Activated T-helper 2 cell treated with anti-CD3 and anti-CD28 coated beads, Interferon-gamma antibody, Interleukin-2, Interleukin-4, amounts not matched to agents 10 μg/mL and 5 μg/mL and 100 μg/mL, durations not matched to agents 14 hours and 24 hours and 36 hours (primary cell): ENCODE data around the gene GCK. TPM values are rescaled to one million over a fixed set of nuclear protein-coding genes. Genes with fewer than 3 reads are reported as not detected.
"Not testable (repeated sequence)": the region's sequence is repeated elsewhere in the genome, so short reads cannot be mapped to it uniquely, and the experiment has no call there.

Source experiments
- DNase-seq: peaks from one replicate; pipeline ENCODE4 v3.0.0; 2021; ENCODE audit warnings: low spot score
- H3K27ac Mint-ChIP-seq: one replicate; pipeline ENCODE4 v1.8.0; 2021; ENCODE audit warnings: mixed read lengths
- H3K27me3 Mint-ChIP-seq: one replicate; pipeline ENCODE4 v1.8.0; 2021; ENCODE audit warnings: low read depth, mixed read lengths
- H3K36me3 Mint-ChIP-seq: one replicate; pipeline ENCODE4 v1.8.0; 2021; ENCODE audit warnings: low read depth, mixed read lengths
- H3K4me1 Mint-ChIP-seq: one replicate; pipeline ENCODE4 v1.8.0; 2021; ENCODE audit warnings: low read depth, mixed read lengths
- H3K4me3 Mint-ChIP-seq: one replicate; pipeline ENCODE4 v1.8.0; 2021; ENCODE audit warnings: low read depth, mild to moderate bottlenecking, moderate library complexity, mixed read lengths
- H3K9me3 Mint-ChIP-seq: one replicate; pipeline ENCODE4 v1.8.0; 2021; ENCODE audit warnings: mixed read lengths
- intact Hi-C: fragments of 100-400 bp; cut with micrococcal nuclease; formaldehyde crosslinking; loops from one replicate; pipeline ENCODE4 v1.15.1; 2023
- total RNA-seq: library from RNA; stranded (reverse); gene quantifications from 2 replicates; pipeline ENCODE4 v1.2.3, GENCODE V29; 2022

Gene GCK
- total RNA-seq, 1 donor from 2014 or later: 1.8 TPM

DNA sequence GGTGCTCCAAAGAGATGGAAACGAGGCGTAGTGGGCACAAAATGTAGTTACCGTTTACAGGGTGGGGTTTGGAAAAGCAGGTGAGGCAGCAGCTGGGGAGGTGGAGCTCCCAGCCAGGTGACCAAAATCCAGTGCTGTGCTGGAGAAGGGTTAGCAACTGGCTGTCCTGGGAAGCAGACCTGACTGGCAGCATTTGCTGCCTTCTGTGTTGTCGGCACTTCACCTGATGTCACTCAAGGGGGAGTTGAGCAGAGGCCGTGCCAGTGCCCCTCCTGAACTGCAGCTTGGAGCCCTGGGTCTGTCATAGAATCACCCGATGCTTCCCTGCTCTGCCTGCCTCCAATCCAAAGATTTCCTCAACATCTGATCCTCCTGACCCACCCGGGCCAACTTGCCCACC is 12.8 kb downstream of the GCK start:
- Mint-ChIP-seq H3K27me3 (peaks cover 17% of the 10 kb centered on the region), H3K36me3 (no peaks in the 10 kb centered on the region), H3K4me1 (no peaks in the 10 kb centered on the region), H3K9me3 (no peaks in the 10 kb centered on the region), H3K27ac (no peak overlapping the region), H3K4me3 (no peak overlapping the region)
- intact Hi-C loops: no loop called here
- no peak for DNase-seq

DNA sequence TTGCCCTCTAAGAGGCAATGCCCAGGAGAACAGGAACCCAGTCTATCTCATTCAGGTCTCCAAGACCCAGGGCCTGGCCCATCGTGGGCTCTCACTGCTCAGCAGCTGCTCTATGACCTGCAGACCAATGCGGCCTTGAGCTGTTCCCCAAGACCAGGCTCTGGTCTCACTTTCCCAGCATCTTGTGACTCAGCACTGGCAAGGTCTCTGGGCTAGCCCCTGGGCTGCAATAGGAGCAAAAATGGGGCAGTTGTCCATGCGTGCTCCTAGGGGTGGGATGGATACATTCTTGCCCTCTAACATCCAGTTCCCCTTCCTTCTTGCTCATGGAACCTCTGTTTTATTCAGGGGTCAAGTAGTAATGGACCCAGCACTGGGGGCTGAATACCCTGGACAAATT is 13.5 kb downstream of the GCK start:
- no peak for DNase-seq
- H3K36me3 Mint-ChIP-seq: no peaks in the 10 kb centered on the region
- no peak overlapping the region for H3K4me3 Mint-ChIP-seq
- no peaks in the 10 kb centered on the region for H3K4me1 Mint-ChIP-seq
- no peak overlapping the region for H3K27ac Mint-ChIP-seq
- peaks cover 17% of the 10 kb centered on the region for H3K27me3 Mint-ChIP-seq
- intact Hi-C loops: no loop called here
- H3K9me3 Mint-ChIP-seq: no peaks in the 10 kb centered on the region

DNA sequence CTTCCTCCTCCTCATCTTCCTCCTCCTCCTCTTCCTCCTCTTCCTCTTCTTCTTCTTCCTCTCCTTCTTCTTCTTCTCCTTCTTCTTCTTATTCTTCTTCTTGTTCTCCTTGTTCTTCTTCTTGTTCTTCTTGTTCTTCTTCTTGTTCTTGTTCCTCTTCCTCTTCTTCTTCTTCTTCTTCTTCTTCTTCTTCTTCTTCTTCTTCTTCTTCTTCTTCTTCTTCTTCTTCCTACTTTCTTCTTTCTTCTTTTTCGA is 14.6 kb downstream of the GCK start:
- H3K4me3 Mint-ChIP-seq, H3K36me3 Mint-ChIP-seq, H3K4me1 Mint-ChIP-seq, H3K9me3 Mint-ChIP-seq, H3K27ac Mint-ChIP-seq, intact Hi-C loops, DNase-seq: not testable (repeated sequence)
- peaks cover 17% of the 10 kb centered on the region for H3K27me3 Mint-ChIP-seq

DNA sequence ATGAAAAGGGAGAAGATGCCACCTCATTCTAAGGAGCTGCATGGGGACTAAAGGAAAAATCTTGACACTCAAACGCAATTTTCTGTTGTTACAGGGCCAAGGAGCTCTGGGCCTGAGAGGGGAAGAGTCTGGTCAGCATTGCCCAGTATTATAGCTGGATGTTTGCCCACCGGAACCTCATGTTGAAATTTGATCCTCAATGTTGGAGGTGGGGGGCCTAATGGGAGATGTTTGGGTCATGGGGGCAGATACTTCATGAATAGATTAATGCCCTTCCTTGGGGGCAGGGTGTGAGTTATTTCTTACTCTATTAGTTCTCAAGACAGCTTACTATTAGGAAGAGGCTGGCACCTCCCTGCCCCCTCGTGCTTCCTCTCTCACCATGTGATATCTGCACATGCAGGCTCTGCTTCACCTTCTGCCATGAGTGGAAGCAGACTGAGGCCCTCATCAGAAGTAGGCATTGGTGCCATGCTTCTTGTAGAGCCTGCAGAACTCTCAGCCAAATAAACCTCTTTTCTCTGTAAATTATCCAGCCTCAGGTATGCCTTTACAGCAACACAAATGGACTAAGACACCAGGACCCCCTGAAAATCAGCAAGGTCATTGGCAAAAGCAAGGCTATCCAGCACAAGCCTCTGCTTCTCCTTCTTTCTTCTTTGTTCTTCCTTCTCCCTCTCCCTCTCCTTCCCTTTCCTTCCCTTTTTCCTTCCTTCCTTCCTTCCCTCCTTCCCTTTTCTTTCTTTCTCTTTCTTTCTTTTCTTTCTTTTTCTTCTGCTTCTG is 15.1 kb downstream of the GCK start:
- Mint-ChIP-seq H3K27ac (no peak overlapping the region), H3K4me1 (no peaks in the 10 kb centered on the region), H3K27me3 (peaks cover 13% of the 10 kb centered on the region), H3K4me3 (no peak overlapping the region), H3K9me3 (no peaks in the 10 kb centered on the region), H3K36me3 (no peaks in the 10 kb centered on the region)
- intact Hi-C loops: no loop called here
- no peak for DNase-seq

DNA sequence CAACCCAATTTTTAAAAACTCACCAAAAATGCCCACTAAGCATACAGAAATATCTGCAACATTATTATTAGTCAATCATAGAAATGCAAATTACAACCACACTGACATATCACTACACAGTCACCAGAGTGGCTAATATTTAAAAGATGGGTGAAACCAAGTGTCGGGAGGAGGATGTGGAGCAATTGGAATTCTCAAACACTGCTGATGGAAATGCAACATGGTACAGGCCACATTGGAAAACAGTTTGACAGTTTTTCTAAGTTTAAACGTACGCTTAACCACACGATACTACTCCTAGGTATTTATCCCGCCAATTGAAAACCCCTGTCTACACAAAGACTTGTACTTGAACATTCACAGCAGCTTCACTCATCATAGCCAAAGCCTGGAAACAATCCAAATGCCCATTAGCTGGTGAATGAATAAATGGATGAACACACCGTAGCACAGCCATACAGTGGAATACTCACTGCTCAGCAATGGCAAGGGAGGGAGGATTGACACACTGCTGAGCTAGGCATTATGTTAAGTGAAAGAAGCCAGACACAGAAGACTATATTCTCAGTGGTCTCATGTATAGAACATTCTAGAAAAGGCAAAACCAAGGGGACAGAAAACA is 16.3 kb downstream of the GCK start:
- intact Hi-C loops: no loop called here
- Mint-ChIP-seq H3K27ac (no peak overlapping the region), H3K9me3 (no peaks in the 10 kb centered on the region), H3K36me3 (no peaks in the 10 kb centered on the region), H3K4me3 (no peak overlapping the region), H3K4me1 (peaks cover under 1% of the 10 kb centered on the region), H3K27me3 (peaks cover 17% of the 10 kb centered on the region)
- no peak for DNase-seq

DNA sequence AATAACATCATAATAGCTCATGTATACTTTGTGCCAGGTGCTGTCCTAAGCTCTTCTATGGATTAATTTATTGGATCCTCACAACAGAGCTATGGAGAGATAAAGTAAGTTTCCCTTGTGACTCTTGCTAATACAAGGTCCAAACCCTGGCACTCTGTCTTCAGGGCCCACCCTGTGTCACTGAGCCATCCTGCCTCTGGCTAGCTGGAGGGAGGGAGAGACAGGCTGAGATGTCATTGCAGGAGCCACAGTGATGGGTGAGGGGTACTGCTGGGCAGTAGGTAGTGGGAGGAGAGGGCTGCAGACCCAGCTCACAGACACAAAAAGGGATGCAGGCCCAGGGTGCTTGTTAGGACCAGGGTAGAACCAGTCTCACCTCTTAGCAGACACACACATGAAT is 16.9 kb downstream of the GCK start:
- DNase-seq: no peak
- intact Hi-C loops: no loop called here
- Mint-ChIP-seq H3K27me3 (peaks cover 17% of the 10 kb centered on the region), H3K9me3 (no peaks in the 10 kb centered on the region), H3K4me3 (no peak overlapping the region), H3K27ac (no peak overlapping the region), H3K36me3 (no peaks in the 10 kb centered on the region), H3K4me1 (peaks cover 6% of the 10 kb centered on the region)

DNA sequence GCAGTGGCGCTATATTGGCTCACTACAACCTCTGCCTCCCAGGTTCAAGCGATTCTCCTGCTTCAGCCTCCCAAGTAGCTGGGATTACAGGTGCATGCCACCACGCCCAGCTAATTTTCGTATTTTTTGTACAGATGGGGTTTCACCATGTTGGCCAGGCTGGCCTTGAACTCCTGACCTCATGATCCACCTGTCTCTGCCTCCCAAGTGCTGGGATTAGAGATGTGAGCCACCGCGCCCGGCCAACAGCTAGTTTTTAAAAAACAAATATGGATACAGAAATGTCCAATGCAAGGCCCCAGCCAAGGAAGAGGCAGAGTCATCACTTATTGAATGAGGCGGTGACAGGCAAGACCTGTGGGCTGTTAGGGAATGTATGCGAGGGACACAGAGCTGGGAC is 17.3 kb downstream of the GCK start:
- H3K4me1 Mint-ChIP-seq, H3K9me3 Mint-ChIP-seq, DNase-seq, H3K27ac Mint-ChIP-seq, H3K36me3 Mint-ChIP-seq, H3K4me3 Mint-ChIP-seq, intact Hi-C loops: not testable (repeated sequence)
- peaks cover 17% of the 10 kb centered on the region for H3K27me3 Mint-ChIP-seq

DNA sequence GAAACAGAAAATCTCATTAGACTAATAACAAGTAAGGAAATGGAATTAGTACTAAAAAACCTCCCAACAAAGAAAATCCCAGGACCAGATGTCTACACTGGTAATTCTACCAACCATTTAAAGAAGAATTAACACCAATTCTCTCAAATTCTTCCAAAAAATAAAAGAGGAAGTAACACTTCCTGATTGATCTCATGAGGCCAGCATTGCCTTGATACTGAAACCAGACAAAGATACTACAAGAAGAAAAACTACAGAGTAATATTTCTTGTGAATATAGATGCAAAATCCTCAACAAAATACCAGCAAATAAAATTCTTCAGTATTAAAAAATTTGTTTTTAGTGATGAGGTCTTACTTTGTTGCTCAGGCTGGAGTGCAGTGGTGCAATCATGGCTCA is 21.3 kb downstream of the GCK start:
- no peaks in the 10 kb centered on the region for H3K36me3 Mint-ChIP-seq
- H3K9me3 Mint-ChIP-seq: no peaks in the 10 kb centered on the region
- DNase-seq: no peak
- H3K27ac Mint-ChIP-seq: no peak overlapping the region
- peaks cover 6% of the 10 kb centered on the region for H3K4me1 Mint-ChIP-seq
- intact Hi-C loops: no loop called here
- peaks cover 14% of the 10 kb centered on the region for H3K27me3 Mint-ChIP-seq
- H3K4me3 Mint-ChIP-seq: no peak overlapping the region

DNA sequence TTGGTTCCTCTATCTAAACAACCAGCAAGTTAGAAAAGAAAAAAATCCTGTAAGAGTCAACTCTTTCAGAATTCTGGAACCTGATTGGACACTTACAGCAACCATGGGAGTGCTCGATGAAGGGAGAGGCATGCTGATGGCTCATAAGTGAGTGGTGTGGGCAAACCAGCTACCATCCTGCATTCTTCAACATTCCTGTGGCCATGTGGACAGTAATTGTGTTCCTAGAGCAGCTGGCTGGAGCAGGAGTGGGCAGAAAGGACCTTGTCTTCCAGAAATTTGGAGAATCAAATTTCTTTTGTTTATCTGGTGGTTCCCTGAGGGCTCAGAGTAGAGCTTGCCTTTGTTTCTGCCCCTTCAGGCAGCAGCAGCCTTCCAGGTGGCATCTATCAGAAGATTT is 25.6 kb downstream of the GCK start:
- DNase-seq: no peak
- intact Hi-C loops: no loop called here
- H3K9me3 Mint-ChIP-seq: no peaks in the 10 kb centered on the region
- H3K36me3 Mint-ChIP-seq: no peaks in the 10 kb centered on the region
- peaks cover 14% of the 10 kb centered on the region for H3K27me3 Mint-ChIP-seq
- H3K4me3 Mint-ChIP-seq: no peak overlapping the region
- H3K4me1 Mint-ChIP-seq: peaks cover 6% of the 10 kb centered on the region
- H3K27ac Mint-ChIP-seq: no peak overlapping the region

DNA sequence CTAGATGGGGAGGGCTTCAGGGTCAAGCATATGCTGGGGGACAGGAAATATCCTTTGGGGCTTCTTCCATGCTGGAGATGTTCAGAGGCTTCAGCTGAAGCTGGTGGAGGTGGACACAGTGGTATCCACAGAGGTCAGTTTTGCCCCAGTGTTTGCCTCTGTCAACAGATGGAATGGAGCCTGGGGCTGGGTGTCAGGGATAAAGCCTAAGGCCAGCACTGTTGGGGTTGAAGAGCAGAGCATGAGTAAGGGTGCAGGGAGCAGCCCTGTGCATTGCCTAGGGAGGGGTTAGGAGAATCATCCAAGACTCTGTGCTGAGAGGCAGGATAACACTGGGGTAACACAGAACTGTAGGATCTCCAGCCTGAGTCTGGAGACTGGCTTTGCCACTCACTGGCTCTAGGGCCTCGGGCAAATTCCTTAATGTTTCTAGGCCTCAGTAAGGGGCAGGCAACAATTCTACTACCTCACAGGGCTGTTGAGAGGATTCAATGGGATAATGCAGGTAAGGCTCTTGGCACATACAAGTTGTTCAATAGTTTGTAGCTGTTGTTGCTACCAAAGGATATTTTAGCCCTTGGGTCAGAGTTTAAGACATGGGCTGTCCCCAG is 26.3 kb downstream of the GCK start:
- H3K4me1 Mint-ChIP-seq: peaks cover 5% of the 10 kb centered on the region
- no peak overlapping the region for H3K4me3 Mint-ChIP-seq
- peaks cover 14% of the 10 kb centered on the region for H3K27me3 Mint-ChIP-seq
- no peaks in the 10 kb centered on the region for H3K9me3 Mint-ChIP-seq
- intact Hi-C loops: no loop called here
- no peak overlapping the region for H3K27ac Mint-ChIP-seq
- H3K36me3 Mint-ChIP-seq: no peaks in the 10 kb centered on the region
- no peak for DNase-seq

DNA sequence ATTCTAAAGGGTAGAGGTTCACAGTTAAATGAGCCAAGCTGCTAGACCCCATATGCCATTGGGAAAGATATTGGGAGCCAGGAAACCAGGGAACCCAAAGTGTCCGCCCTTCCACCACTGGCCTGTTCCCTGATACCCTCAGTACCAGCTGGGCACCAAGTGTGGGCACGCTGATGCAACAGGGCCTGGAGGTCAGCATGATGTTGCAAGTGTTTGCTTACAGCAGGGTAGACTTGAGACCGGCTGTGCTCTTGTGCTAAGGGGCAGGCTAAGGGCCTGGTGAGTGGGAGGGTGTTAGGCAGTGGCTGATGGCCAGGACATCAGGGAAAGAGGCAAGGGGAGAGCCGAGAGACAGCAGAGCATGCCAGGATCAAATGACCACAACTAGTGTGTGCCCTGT is 27.1 kb downstream of the GCK start:
- Mint-ChIP-seq H3K4me3 (no peak overlapping the region), H3K9me3 (no peaks in the 10 kb centered on the region), H3K27me3 (peaks cover 14% of the 10 kb centered on the region), H3K36me3 (no peaks in the 10 kb centered on the region), H3K4me1 (no peaks in the 10 kb centered on the region), H3K27ac (no peak overlapping the region)
- no peak for DNase-seq
- intact Hi-C loops: no loop called here

DNA sequence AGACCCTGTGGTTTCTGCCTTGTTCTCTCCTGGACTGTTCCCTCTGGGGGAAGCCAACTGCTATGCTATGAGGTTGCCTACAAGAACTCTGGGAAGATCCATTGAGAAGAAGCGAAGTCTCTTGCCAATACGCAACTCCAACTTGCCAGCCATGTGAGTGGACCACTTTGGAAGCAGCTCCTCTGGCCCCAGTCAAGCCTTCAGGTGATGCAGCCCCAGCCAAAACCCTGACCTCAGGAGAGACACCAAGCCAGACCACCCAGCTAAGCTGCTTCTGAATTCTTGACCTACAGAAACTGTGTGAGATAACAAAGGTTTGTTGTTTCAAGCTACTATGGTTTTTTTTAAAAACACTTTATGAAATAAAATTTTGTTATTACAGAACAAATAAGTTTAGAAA is 27.9 kb downstream of the GCK start:
- Mint-ChIP-seq H3K27ac (no peak overlapping the region), H3K4me1 (no peaks in the 10 kb centered on the region), H3K27me3 (peaks cover 14% of the 10 kb centered on the region), H3K9me3 (no peaks in the 10 kb centered on the region), H3K36me3 (no peaks in the 10 kb centered on the region), H3K4me3 (no peak overlapping the region)
- DNase-seq: no peak
- intact Hi-C loops: no loop called here

DNA sequence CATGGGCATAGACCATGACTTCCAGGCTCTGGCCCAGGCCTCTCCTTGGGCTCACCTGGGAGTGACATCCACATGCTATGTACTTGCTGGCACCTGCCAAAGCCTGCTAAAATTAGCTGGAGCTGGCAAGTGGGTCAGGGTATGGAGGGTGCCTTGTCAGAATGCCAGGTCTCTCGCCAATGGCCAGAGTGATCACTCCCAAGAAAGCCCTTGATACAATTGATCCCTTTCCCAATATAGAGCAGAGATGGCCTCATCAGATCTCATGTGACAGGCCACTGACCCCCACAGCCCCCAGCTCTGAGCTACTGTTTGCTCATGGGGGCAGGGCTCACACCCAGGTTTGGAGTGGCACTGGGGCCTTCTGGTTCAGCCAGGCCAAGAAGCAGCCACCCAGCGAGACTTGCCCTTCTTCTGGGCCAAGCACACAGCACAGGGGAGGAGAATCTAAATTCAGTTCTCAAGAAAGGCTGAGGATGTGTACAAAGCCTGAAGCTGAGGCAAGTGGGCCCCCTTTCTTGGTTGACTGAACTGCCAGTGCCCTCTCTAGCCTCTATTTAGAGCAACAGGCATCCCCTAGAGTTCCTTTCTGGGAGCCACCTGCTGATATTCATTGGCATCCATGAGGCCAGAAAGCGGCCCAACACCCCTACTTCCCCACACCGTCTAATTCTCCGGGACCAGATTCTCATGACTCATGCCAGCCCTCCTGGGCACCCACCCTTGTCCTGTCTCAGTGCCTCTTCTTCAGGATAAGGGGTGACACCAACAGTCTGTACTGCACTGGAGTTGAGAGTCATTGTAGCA is 29.2 kb downstream of the GCK start:
- no peaks in the 10 kb centered on the region for H3K4me1 Mint-ChIP-seq
- H3K36me3 Mint-ChIP-seq: no peaks in the 10 kb centered on the region
- peaks cover 14% of the 10 kb centered on the region for H3K27me3 Mint-ChIP-seq
- intact Hi-C loops: no loop called here
- H3K9me3 Mint-ChIP-seq: no peaks in the 10 kb centered on the region
- H3K27ac Mint-ChIP-seq: no peak overlapping the region
- DNase-seq: no peak
- H3K4me3 Mint-ChIP-seq: no peak overlapping the region
